GM19455 (cell line): Measurements from ENCODE around the gene UGT1A5.

Source experiments
- ATAC-seq: cut with Tn5 transposase; IDR thresholded peaks from one replicate; pipeline ENCODE4 v1.9.1; 2021; ENCODE audit not compliant: unreplicated experiment

UGT1A5 gene

DNA sequence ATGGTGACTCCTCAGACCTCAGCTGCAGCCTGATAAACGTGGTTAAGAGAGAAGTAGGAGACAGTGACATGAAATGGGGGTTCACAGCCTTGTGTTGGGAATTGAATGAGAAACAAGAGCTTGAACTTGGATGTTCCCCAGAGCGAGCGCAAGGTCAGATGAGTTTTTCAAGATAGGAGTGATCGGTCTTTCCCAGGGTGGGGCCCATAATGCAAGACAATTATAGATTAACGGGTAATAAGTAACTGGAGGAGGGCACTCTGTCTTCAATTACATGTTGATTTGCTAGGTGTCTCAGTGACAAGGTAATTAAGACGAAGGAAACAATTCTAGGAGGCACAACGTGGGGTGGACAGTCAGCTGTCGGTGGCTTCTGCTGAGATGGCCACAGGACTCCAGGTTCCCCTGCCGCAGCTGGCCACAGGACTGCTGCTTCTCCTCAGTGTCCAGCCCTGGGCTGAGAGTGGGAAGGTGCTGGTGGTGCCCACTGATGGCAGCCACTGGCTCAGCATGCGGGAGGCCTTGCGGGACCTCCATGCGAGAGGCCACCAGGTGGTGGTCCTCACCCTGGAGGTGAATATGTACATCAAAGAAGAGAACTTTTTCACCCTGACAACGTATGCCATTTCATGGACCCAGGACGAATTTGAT, at the start of gene UGT1A5:
UGT1A5 (plus strand) TSS at position 297 of the 651 bp plus-strand sequence; CDS start at position 382, 85 bp downstream.
- no peak for ATAC-seq

DNA sequence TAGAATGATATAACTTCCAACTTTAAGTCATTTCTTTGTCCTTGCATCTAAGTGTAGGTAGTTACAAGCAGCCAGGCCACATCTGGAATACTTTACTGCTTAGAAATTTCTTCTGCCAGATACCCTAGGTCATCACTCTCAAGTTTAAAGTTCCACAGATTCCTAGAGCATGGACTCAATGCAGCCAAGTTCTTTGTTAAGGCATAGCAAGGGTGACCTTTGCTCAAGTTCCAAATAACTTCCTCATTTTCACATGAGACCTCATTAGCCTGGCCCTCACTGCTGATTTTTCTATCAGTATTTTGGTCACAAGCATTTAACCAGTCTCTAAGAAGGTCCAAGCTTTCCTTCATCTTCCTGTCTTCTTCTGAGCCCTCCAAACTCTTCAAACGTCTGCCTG, 48.8 kb upstream of the UGT1A5 start:
- ATAC-seq, result no peak

DNA sequence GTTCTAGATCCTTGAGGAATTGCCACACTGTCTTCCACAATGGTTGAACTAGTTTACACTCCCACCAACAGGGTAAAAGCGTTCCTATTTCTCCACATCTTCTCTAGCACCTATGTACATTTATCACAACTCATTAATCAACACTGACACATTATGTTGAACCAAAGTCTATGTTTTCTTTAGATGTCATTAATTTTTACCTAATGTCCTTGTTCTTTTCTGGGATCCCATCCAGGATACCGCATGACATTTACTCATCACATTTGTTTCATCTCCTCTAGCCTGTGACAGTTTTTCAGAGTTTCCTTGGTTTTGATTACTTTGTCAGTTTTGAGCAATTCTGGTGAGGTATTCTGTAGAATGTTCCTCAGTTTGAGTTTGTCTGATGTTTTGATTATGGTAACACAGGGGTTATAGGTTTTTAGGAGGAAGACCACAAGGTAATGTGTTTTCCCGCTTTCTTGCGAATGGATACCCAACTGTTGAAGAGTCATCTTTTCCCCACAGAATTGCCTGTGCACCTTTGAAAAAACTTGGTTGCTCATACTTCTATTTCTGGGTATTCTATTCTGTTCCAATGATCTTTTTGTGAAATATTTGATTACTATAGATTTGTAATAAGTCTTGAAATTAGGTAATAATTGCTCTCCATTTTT, 44.0 kb upstream of the UGT1A5 start:
- no peak for ATAC-seq

DNA sequence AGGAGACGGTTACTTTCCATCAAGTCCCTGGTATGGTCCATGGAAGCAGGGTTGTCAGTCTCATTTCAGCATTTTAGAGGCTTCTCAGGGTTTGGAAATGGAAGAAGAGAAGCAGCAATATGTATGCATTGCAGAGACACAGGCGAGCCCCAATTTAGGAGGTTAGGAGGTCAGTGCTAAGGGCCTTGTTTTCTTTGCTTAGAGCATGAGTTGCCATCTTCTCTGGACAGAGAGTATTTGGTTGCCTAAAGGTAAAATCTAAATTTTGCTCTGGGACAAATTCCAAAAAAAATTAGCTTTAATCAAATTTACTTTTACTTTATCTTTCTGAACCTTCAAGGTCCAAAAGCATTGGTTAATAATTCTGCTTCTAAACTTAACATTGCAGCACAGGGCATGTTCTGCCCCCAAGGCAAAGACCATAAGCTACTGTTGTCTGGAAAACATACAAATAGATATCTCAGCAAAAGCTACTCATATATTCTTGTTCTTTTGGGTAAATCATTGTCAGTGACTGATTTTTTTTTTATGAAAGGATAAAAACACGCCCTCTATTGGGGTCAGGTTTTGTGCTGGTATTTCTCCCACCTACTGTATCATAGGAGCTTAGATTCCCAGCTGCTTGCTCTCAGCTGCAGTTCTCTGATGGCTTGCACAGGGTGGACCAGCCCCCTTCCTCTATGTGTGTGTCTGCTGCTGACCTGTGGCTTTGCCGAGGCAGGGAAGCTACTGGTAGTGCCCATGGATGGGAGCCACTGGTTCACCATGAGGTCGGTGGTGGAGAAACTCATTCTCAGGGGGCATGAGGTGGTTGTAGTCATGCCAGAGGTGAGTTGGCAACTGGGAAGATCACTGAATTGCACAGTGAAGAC, 41.2 kb upstream of the UGT1A5 start, which contains the start of gene UGT1A9:
UGT1A9 (plus strand) TSS at position 609 of the 872 bp plus-strand sequence; CDS start at position 646, 37 bp downstream.
- ATAC-seq, result no peak

DNA sequence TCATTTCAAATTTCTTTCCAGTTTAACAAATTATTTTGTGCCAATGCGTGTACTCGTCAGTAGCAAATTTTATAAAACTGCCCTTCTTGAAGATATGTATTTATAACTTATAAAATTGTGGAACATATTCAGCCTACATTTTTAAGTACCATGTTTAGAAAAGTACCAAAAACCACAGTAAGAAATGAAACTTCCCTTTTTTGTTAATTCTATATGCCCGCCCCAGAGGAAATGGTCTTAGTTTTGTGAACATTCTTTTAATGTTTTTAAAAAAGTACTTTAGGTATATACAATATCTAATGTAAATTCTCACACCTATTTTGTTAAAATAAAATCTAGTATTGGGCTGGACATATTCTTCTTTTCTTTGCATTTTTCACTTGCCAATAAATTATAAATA, 39.8 kb upstream of the UGT1A5 start:
- ATAC-seq, result no peak

DNA sequence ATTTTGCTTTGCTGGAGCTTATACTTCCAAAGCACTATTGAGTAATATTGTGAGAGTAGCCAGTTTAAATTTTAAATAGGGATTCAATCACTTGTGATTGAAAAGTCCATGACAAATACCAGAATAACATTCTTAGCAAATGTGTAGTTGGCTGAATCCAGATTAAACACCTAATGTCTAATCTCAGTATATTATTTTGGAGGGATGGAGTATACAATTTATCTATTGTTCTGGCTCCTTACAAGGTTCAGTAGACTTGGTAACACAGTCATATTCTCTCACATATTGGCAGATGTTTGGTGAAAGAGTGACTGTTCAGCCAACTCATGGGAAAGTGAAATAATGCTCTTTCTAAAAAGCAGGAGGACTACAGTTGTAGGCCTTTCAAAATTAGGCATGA, 38.8 kb upstream of the UGT1A5 start:
- ATAC-seq, result no peak

DNA sequence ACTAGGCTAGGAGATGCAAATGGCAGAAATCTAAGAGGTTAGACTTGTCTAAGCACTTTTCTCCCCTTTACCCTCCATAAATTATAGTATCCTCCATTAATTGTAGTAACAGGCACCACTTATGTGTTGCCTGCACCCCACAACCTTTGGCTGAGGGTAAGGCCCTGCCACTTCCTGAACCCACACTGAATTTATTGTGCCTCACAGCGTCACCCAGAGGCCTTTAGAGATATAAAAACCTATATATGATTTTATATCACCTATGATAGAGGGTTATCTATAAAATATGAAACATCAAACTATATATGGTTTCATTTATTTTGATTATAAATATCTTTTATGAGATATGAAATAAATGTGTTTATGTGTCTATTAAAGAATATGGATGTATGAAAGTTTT, 38.4 kb upstream of the UGT1A5 start:
- no peak for ATAC-seq

DNA sequence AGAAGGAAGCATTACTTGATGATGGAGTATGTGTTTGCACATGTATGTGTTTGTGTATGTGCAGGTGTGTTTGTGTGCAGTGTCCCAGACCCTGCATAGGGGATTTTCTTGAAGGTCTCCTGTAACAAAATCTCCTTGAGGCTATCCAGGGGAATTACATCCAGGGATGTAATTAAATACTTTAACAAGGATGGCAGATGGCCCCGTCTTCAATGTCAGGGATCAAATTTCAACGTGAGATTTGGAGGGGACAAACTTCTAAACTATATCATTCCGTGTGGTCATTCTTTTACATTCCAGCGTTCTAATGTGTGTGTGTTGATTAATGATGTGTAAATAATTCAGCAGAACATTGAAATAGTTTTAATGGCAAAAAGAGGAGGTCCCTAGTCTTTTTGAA, 37.7 kb upstream of the UGT1A5 start:
- no peak for ATAC-seq

DNA sequence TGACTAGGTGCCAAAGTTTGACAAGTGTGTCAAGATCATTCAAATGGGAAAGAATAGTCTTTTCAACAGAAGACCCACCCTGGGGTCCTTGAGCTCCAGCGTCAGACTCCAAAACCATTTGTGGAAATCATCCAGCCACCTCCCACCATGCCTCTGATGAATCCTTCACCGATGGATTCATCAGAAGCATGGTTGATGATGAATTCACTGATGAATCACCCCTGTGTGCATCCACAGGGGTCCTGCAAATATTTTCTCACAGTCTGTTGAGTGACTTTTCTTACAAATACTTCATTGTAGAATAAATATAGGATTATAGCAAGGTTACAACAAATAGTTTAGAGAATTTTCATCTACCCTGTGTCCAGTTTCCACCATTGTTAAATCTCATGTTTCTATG, 36.7 kb upstream of the UGT1A5 start:
- ATAC-seq, result no peak

DNA sequence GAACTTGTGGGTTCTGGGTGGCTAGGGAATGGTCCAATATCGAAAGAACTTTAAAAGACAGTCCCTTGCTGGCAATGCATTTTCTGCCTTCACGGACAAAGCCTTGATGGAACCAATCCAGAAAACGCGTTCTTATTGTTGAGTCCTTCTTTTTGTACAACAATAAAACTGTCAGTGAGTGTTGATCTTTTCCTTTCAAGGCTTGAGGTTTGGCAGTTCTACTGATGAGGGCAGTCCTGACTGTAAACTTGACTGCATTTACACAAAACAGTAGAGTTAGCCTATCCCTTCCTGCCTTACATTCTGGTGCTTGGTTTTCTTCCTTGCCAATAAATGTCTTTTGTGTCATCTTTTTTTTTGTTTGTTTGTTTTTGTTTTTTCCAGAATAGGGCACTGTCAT, 33.5 kb upstream of the UGT1A5 start:
- ATAC-seq, result no peak

DNA sequence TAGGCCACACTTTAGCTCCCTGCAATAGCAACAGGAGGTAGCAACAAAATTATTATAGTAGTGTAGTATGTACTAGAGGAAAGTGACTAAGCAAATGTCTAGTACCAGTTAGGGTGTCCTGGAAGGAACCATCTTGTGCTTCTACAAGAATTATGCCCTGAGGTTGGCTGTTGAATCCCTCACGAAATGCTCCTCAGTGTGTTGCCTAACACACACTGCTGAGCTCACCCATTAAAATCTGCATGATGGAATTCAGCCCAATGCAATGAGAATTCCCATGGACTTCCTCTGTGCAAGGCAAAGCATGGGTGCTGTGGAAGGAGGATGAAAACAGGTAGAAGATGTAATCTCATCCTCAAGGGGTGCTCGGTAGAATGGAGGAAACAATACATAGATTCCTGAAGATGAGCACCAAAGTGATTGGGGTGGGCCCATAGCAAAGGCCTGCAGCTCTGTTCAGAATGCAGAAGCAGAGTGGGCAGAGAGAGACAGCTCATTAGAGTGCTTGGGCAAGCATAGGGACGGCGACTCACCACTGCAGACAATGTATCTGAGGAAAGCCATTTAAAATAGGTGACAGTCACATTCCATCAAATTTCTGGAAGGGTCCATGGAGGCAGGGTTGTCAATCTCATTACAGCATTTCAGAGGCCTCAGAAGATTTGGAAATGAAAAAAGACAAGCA, 32.2 kb upstream of the UGT1A5 start:
- no peak for ATAC-seq

DNA sequence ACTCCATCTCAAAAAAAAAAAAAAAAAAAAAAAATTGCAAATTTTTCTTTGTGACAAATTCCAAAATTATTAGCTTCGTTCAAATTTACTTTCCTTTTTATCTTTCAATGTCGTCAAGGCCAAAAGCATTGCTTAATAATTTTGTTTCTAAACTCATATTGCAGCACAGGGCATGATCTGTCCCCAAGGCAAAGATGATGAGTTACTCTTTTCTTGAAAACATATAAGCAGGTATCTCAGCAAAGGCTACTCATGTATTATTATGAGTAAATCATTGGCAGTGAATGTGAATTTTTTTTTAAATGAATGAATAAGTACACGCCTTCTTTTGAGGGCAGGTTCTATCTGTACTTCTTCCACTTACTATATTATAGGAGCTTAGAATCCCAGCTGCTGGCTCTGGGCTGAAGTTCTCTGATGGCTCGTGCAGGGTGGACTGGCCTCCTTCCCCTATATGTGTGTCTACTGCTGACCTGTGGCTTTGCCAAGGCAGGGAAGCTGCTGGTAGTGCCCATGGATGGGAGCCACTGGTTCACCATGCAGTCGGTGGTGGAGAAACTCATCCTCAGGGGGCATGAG, 31.1 kb upstream of the UGT1A5 start, which contains the start of gene UGT1A7:
UGT1A7 (plus strand) TSS at position 381 of the 579 bp plus-strand sequence; CDS start at position 418, 37 bp downstream.
- ATAC-seq, result no peak

DNA sequence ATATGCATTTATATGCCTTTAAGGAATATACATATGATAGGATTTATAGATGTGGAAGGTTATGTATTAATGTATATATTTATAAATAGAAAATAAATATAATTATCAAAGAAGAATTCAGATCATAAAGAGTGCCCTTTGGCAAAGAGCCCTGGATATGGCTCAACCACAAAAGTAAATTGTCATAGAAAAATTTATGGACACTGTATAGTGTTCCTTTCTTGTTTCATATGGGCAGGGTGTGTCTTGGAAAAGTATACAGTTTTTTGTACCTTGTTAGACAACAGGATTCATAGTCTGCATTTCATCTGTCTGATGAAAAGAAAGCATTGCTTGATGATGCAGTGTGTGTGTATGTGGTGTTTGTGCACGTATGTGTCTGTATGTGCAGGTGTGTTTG, 28.1 kb upstream of the UGT1A5 start:
- ATAC-seq, result no peak

DNA sequence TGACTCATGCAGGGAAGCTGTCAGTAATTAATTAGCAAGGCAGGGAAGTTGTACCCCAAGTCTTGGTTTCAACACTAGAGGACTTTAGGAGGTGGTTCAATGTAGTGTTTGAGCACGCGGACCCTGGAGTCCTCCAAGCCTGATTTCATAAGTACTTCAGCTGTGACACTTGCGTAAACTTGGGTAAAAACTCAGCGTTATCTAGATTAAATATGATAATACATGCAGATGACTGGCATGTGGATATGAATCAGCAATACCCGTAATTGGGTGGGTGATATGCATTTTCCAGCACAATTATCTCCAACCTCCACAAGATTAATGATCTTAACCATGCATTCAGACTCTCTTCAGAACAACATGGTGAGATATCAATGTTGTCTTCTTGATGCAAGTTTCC, 25.8 kb upstream of the UGT1A5 start:
- ATAC-seq, result no peak

DNA sequence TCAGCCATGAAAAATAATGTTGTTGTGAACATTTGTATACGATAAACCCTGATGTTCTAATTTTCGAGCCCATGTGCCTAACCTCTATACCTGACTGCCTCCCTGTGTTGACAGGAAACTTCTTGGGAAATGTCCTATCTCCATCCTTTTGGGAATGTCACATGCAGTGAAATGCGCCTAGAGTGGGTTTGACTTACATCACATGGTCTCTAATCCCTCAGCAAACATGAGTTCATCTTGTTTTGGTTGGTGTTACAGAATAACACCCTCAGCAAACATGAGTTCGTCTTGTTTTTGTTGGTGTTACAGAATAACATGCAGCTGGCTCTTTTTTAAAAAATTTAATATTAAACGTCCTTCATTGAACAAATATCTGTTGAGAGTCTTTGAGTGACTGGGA, 24.4 kb upstream of the UGT1A5 start:
- ATAC-seq, result no peak

DNA sequence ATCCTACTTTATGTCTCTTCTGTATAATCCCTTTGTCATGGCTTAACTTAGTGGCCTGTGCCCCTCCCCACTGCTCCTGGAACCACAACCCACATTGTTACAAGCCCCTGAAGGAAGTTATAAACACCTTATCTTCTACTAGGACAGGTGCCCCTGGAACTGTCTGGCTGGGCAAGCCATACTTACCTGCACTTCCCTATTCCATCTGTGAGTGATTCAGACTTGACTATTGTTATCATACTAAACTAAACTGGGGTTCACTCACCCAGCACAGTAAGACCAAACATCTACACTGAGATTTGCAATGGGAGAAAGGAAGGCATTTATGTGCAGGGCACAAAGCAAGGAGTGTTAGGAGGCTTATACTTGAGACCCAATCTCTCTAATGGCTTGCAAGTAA, 23.7 kb upstream of the UGT1A5 start:
- ATAC-seq, result no peak

DNA sequence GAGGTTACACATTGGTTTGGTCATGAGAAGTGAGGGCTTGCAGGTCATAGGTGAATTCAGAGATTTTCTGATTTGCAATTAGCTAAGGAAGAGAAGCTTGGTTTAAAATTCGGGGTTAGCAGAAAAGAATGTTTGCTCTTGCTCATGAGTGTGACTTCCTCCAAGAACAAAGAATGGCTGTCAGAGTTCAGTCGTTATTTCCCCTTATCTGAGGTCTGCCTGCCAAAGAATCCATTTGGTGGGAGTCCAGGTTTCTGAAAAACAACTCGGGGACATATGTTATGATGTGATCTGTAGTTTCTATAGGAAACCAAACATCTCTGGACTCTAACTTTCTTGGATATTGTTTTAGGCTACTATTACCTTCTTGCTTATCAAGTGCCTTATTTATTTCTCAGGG, 23.2 kb upstream of the UGT1A5 start:
- ATAC-seq, result no peak

DNA sequence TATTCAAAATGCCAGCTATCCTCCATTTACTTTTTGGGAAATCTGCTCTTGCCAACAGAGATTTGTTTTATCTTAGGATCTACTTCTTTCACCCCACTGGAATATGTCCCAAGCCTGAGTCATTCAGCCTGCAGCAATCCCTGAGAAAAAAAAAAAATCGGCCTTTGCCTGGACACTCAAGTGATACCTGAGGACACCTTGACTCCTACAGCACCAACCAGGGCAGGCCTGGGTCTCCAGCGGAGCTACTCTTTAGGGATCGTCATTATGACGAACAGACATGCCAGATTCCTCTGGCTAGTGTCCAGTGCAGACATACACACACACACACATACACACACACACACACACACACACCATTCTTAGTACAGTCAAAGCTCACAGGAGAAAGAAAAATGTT, 22.3 kb upstream of the UGT1A5 start:
- no peak for ATAC-seq

DNA sequence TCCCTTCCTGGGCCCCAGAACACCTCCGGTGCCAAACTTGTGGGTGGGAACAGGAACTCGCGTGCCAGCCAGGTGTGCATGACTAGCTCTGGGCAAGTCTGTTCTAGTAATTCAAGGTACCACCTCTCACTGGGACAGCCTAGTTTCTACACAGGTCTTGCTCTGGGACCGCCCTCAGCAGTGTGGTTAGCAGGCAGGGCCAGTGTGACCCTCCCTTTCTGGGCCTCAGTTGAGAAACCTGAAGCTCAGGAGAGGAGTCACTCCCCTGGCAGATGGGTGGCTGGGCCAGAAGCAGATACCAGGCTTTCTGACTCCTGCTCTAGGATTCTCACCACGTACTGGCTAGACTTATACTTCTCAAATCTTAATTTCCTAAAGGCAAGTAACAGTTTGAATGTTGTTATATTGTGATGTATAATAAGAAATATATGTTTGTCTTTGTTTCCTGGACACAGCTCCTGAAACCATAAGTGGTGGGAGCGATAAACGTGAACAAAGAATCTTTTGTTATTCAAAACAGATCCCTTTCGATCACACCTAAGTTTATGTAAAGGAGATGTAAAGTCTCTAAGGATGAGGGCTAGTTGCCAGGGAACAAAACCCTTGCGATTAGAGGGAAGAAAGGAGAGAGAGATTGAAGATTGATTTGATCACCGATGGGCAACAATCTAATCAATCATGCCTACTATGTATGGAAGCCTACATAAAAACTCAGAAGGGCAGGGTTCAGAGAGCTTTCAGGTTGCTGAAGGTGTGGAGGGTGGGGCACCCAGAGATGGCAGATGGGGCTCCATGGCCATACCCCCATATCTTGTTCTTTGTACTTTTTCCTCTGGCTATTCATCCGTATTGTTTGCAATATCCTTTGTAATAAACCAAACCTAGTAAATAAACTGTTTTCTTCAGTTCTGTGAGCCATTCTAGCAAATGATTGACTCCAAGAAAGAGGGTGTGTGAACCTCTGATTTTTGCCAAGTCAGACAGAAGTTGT, 21.0 kb upstream of the UGT1A5 start:
- no peak for ATAC-seq

DNA sequence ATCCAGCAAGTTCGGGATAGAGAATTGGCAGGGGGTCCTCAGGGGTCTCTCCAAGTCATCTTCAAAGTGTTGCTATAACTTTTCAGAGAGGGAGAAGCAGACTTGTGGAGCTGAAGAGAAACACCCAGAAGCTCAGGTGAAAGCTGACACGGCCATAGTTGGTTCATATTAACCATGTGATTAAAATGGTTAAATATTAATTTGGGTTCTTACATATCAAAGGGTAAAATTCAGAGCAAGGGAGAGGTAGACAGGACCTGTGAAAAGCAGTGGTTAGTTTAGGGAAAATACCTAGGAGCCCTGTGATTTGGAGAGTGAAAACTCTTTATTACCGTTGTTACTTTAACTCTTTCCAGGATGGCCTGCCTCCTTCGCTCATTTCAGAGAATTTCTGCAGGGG, 20.1 kb upstream of the UGT1A5 start, which contains the start of gene UGT1A6:
UGT1A6 (plus strand) TSS at position 243 of the 400 bp plus-strand sequence; CDS start at position 358, 115 bp downstream.
- ATAC-seq, result no peak
